Glutamatergic neuron (in vitro differentiated cells): ENCODE results near the gene SHB. TPM values are rescaled to one million over a fixed set of nuclear protein-coding genes. Genes with fewer than 3 reads are reported as not detected.
A peak's percentile ranks its signal among the peaks of the same experiment; 100 is the strongest.

Experiments
- DNase-seq: peaks from one replicate; pipeline ENCODE4 v3.0.0; 2022
- H3K27ac Mint-ChIP-seq: one replicate; pipeline ENCODE4 v1.8.0; 2020; ENCODE audit warnings: mild to moderate bottlenecking, mixed read lengths, inconsistent platforms; ENCODE audit not compliant: unreplicated experiment
- H3K27me3 Mint-ChIP-seq: one replicate; pipeline ENCODE4 v1.8.0; 2020; ENCODE audit warnings: mild to moderate bottlenecking, moderate library complexity, mixed read lengths, inconsistent platforms; ENCODE audit not compliant: unreplicated experiment
- H3K36me3 Mint-ChIP-seq: one replicate; pipeline ENCODE4 v1.8.0; 2020; ENCODE audit warnings: mild to moderate bottlenecking, mixed read lengths, inconsistent platforms; ENCODE audit not compliant: unreplicated experiment
- H3K4me1 Mint-ChIP-seq: one replicate; pipeline ENCODE4 v1.8.0; 2020; ENCODE audit warnings: mild to moderate bottlenecking, low read depth, mixed read lengths, inconsistent platforms; ENCODE audit not compliant: unreplicated experiment
- H3K4me3 Mint-ChIP-seq: one replicate; pipeline ENCODE4 v1.8.0; 2020; ENCODE audit warnings: mild to moderate bottlenecking, mixed read lengths, inconsistent platforms; ENCODE audit not compliant: unreplicated experiment
- H3K9me3 Mint-ChIP-seq: one replicate; pipeline ENCODE4 v1.8.0; 2020; ENCODE audit warnings: mild to moderate bottlenecking, moderate library complexity, mixed read lengths, inconsistent platforms; ENCODE audit not compliant: unreplicated experiment
- CTCF ChIP-seq: fragments of 200-600 bp; sonication (generic); IDR thresholded peaks from one replicate; pipeline ENCODE4 v1.5.0; 2021; ENCODE audit not compliant: partially characterized antibody, unreplicated experiment
- total RNA-seq: library from RNA; stranded (reverse); fragmentation: NEBNext Ultra II Directional; extraction: Animal tissue kit (Norgen Biotek cat#: 25700); gene quantifications from one replicate; pipeline ENCODE4 v1.2.1, GENCODE V29; 2021; ENCODE audit not compliant: unreplicated experiment

The SHB gene
- total RNA-seq, 1 donor from 2014 or later: 31.7 TPM

- DNase-seq: no peak
Measured at GRCh38 chr9:38012767-38013450, 56.1 kb downstream of the SHB start.

GRCh38 chr9:38011991-38012390 is 57.0 kb downstream of the SHB start:
- no peak for DNase-seq
- H3K4me3 Mint-ChIP-seq: no peak overlapping the region
- H3K9me3 Mint-ChIP-seq: peaks cover 3% of the 10 kb centered on the region
- TF ChIP-seq CTCF: no peak
- peaks cover 37% of the 10 kb centered on the region for H3K4me1 Mint-ChIP-seq
- H3K36me3 Mint-ChIP-seq: no peaks in the 10 kb centered on the region
- peaks cover 10% of the 10 kb centered on the region for H3K27me3 Mint-ChIP-seq
- H3K27ac Mint-ChIP-seq: no peak overlapping the region

More at GRCh38 chr9:38012767-38013450, 56.1 kb downstream of the SHB start:
- Mint-ChIP-seq H3K4me1 (peaks cover 40% of the 10 kb centered on the region), H3K27ac (peak overlapping the region; percentile 76), H3K4me3 (no peak overlapping the region), H3K36me3 (no peaks in the 10 kb centered on the region), H3K27me3 (peaks cover 13% of the 10 kb centered on the region), H3K9me3 (peaks cover 6% of the 10 kb centered on the region)
- no peak for TF ChIP-seq CTCF

GRCh38 chr9:38010918-38011704 is 57.9 kb downstream of the SHB start:
- peaks cover 35% of the 10 kb centered on the region for H3K4me1 Mint-ChIP-seq

GRCh38 chr9:38009990-38010389 is 59.0 kb downstream of the SHB start:
- peaks cover 2% of the 10 kb centered on the region for H3K9me3 Mint-ChIP-seq
- no peak for TF ChIP-seq CTCF
- no peaks in the 10 kb centered on the region for H3K36me3 Mint-ChIP-seq
- no peak for DNase-seq
- H3K27me3 Mint-ChIP-seq: peaks cover 10% of the 10 kb centered on the region
- no peak overlapping the region for H3K4me3 Mint-ChIP-seq
- peak overlapping the region; percentile 33 for H3K27ac Mint-ChIP-seq
- peaks cover 35% of the 10 kb centered on the region for H3K4me1 Mint-ChIP-seq

More at GRCh38 chr9:38010918-38011704, 57.9 kb downstream of the SHB start:
- Mint-ChIP-seq H3K27ac (no peak overlapping the region), H3K36me3 (no peaks in the 10 kb centered on the region), H3K4me3 (no peak overlapping the region), H3K27me3 (peaks cover 6% of the 10 kb centered on the region), H3K9me3 (peaks cover 3% of the 10 kb centered on the region)
- no peak for DNase-seq
- no peak for TF ChIP-seq CTCF

GRCh38 chr9:38009035-38009501 is 60.0 kb downstream of the SHB start:
- Mint-ChIP-seq H3K9me3 (peaks cover 2% of the 10 kb centered on the region), H3K36me3 (no peaks in the 10 kb centered on the region), H3K4me1 (peaks cover 32% of the 10 kb centered on the region), H3K4me3 (no peak overlapping the region), H3K27me3 (peaks cover 10% of the 10 kb centered on the region), H3K27ac (peak overlapping the region; percentile 46)
- no peak for DNase-seq
- no peak for TF ChIP-seq CTCF
